Activated B cell treated with CpG ODN at 0.5 μM for 24 hours (primary cell): ENCODE results near the gene NDUFA5. TPM values are rescaled to one million over a fixed set of nuclear protein-coding genes. Genes with fewer than 3 reads are reported as not detected.
"Not testable (repeated sequence)": the region's sequence is repeated elsewhere in the genome, so short reads cannot be mapped to it uniquely, and the experiment has no call there.

ENCODE experiments used
- ATAC-seq: fragments of 200-7000 bp; cut with Tn5 transposase; one replicate; pipeline ENCODE4 v1.10.0; 2021; ENCODE audit warnings: low read depth, mild to moderate bottlenecking, moderate library complexity
- CTCF ChIA-PET: fragments of 350-600 bp; sonication (Branson Sonifier 250); formaldehyde crosslinking; loops from one replicate; lab custom pipeline; 2021; ENCODE audit warnings: antibody characterized with exemption; lab: Charles Lee
- POLR2A ChIA-PET: fragments of 350-600 bp; sonication (Branson Sonifier 250); formaldehyde crosslinking; loops from one replicate; lab custom pipeline; 2021; ENCODE audit warnings: antibody characterized with exemption; lab: Charles Lee
- DNase-seq: peaks from one replicate; pipeline ENCODE4 v3.0.0; 2022
- H3K27ac Mint-ChIP-seq: one replicate; pipeline ENCODE4 v1.8.0; 2020; ENCODE audit warnings: mixed read lengths
- H3K27me3 Mint-ChIP-seq: one replicate; pipeline ENCODE4 v1.8.0; 2021; ENCODE audit warnings: mixed read lengths
- H3K36me3 Mint-ChIP-seq: one replicate; pipeline ENCODE4 v1.8.0; 2021; ENCODE audit warnings: low read depth, mixed read lengths
- H3K4me1 Mint-ChIP-seq: one replicate; pipeline ENCODE4 v1.8.0; 2021; ENCODE audit warnings: mixed read lengths
- H3K4me3 Mint-ChIP-seq: one replicate; pipeline ENCODE4 v1.8.0; 2020; ENCODE audit warnings: mild to moderate bottlenecking, mixed read lengths
- H3K9me3 Mint-ChIP-seq: one replicate; pipeline ENCODE4 v1.8.0; 2020; ENCODE audit warnings: mixed read lengths
- CTCF ChIP-seq: fragments of 200-600 bp; IDR thresholded peaks from one replicate; pipeline ENCODE4 v1.8.0; 2022; ENCODE audit warnings: antibody characterized with exemption, mild to moderate bottlenecking
- intact Hi-C: fragments of 100-400 bp; cut with micrococcal nuclease; formaldehyde crosslinking; loops from one replicate; pipeline ENCODE4 v1.15.1; 2024
- total RNA-seq: library from RNA; stranded (reverse); gene quantifications from 2 replicates; pipeline ENCODE4 v1.2.3, GENCODE V29; 2022

Gene NDUFA5
- total RNA-seq, 1 donor from 2014 or later, result 54.3 TPM

DNA sequence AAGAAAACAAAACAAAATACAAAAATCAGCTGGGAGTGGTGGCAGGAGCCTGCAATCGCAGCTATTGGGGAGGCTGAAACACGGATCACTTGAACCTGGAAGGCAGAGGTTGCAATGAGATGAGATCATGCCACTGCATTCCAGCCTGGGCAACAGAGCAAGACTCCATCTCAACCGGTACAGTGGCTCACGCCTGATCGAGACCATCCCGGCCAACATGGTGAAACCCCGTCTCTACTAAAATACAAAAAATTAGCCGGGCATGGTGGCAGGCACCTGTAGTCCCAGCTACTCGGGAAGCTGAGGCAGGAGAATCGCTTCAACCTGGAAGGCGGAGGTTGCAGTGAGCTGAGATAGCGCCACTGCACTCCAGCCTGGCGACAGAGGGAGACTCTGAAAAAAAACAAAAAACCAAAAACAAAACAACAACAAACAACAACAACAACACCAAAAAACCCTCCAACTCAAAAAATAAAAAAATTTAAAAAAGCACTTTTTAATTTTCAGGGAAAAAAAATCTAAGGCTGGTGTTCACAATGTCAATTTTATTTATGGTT is 27.5 kb downstream of the NDUFA5 start:
- DNase-seq, CTCF ChIA-PET, H3K36me3 Mint-ChIP-seq, H3K9me3 Mint-ChIP-seq, H3K27ac Mint-ChIP-seq, ATAC-seq, H3K4me3 Mint-ChIP-seq: not testable (repeated sequence)
- intact Hi-C loops, result loop anchor here (10.0 kb wide), 1 partner anchor 1385 kb away; the partner anchor contains the start of gene AASS
- Mint-ChIP-seq H3K27me3 (peaks cover 12% of the 10 kb centered on the region), H3K4me1 (peaks cover 18% of the 10 kb centered on the region)
- POLR2A ChIA-PET, result interaction anchor here (0.6 to 0.7 kb wide), 2 partner anchors 14 to 67 kb away, joined by 4 read pairs; no protein-coding TSS in a partner anchor

DNA sequence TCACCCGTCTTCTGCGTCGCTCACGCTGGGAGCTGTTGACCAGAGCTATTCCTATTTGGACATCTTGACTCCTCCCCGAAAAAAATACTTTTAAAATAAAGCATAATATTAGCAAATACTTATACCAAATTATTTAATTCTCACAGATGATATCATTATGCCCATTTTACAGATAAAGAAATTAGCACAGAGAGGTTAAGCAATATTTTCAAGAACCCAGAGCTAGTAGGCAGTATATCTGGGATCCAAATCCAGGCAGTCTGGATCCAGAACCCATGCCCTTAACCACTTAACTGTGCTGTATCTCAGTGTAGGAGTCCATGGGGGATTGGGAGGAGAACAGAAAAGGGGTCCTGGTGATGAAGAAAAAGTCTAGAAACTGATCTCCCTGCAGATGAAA is 29.4 kb downstream of the NDUFA5 start:
- CTCF ChIA-PET, result no interaction called here
- intact Hi-C loops, result no loop called here
- DNase-seq (no peak), ATAC-seq (no peak)
- no peaks in the 10 kb centered on the region for H3K36me3 Mint-ChIP-seq
- H3K27me3 Mint-ChIP-seq, result peaks cover 12% of the 10 kb centered on the region
- H3K9me3 Mint-ChIP-seq, result no peaks in the 10 kb centered on the region
- TF ChIP-seq CTCF, result no peak
- H3K4me3 Mint-ChIP-seq, result no peak overlapping the region
- no peak overlapping the region for H3K27ac Mint-ChIP-seq
- POLR2A ChIA-PET, result no interaction called here
- peaks cover 7% of the 10 kb centered on the region for H3K4me1 Mint-ChIP-seq

DNA sequence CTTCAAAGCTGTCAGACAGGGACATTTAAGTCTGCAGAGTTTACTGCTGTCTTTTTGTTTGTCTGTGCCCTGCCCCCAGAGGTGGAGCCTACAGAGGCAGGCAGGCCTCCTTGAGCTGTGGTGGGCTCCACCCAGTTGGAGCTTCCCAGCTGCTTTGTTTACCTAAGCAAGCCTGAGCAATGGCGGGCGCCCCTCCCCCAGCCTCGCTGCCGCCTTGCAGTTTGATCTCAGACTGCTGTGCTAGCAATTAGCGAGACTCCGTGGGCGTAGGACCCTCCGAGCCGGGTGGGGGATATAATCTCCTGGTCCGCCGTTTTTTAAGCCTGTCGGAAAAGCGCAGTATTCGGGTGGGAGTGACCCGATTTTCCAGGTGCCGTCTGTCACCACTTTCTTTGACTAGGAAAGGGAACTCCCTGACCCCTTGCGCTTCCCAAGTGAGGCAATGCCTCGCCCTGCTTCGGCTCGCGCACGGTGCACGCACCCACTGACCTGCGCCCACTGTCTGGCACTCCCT is 29.8 kb downstream of the NDUFA5 start:
- H3K4me1 Mint-ChIP-seq, CTCF ChIA-PET, ATAC-seq, intact Hi-C loops, H3K4me3 Mint-ChIP-seq, DNase-seq, H3K27ac Mint-ChIP-seq, H3K9me3 Mint-ChIP-seq, POLR2A ChIA-PET, H3K27me3 Mint-ChIP-seq, H3K36me3 Mint-ChIP-seq: not testable (repeated sequence)

GRCh38 chr7:123526533-123526932 is 31.1 kb downstream of the NDUFA5 start:
- intact Hi-C loops, CTCF ChIA-PET: not testable (repeated sequence)

DNA sequence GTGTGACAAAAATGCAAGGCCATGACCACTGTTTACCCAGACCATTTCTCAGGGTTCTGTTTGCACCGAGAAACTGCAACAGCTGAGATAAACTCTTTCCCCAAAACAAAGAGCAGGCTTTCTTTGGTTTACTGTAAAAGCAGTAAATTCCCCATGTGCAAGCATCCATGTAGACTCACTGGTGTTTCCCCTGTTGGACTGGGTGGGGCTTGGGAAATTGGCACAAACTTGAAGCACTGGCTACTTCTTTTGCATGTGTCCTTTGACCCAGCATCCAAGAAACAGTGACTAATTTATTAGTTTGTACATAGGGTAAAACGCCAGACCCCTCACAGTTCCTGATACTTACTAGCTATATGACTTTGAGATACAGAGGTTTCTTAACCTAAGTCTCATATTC is 35.6 kb downstream of the NDUFA5 start:
- Mint-ChIP-seq H3K27ac (no peak overlapping the region), H3K4me3 (no peak overlapping the region), H3K36me3 (no peaks in the 10 kb centered on the region), H3K4me1 (no peaks in the 10 kb centered on the region), H3K9me3 (no peaks in the 10 kb centered on the region), H3K27me3 (no peaks in the 10 kb centered on the region)
- intact Hi-C loops, result no loop called here
- ATAC-seq (no peak), DNase-seq (no peak)
- CTCF ChIA-PET, result no interaction called here
- POLR2A ChIA-PET, result no interaction called here
- no peak for TF ChIP-seq CTCF

More at GRCh38 chr7:123526533-123526932, 31.1 kb downstream of the NDUFA5 start:
- POLR2A ChIA-PET, H3K4me3 Mint-ChIP-seq, DNase-seq, H3K4me1 Mint-ChIP-seq, H3K9me3 Mint-ChIP-seq, H3K27ac Mint-ChIP-seq, H3K27me3 Mint-ChIP-seq, ATAC-seq, H3K36me3 Mint-ChIP-seq: not testable (repeated sequence)

DNA sequence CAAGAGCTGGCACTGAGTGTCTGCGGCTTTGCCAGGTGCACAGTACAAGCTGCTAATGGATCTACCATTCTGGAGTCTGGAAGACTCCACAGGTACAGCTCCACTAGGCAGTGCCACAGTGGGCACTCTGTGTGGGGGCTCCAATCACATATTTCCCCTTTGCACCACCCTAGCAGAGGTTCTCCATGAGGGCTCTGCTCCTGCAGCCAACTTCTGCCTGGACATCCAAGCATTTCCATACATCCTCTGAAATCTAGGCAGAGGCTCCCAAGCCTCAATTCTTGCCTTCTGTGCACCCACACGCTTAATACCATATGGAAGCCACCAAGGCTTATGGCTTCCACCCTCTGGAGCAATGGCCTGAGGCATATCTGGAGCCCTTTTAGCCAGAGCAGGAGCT is 52.4 kb downstream of the NDUFA5 start:
- TF ChIP-seq CTCF, result no peak
- H3K4me3 Mint-ChIP-seq, result no peak overlapping the region
- ATAC-seq (no peak), DNase-seq (no peak)
- no peak overlapping the region for H3K27ac Mint-ChIP-seq
- ChIA-PET CTCF (interaction anchor here (1.0 kb wide), 1 partner anchor 9 kb away, joined by 3 read pairs; no protein-coding TSS in a partner anchor), POLR2A (no interaction called here)
- intact Hi-C loops, result no loop called here
- no peaks in the 10 kb centered on the region for H3K36me3 Mint-ChIP-seq
- peaks cover 4% of the 10 kb centered on the region for H3K27me3 Mint-ChIP-seq
- peaks cover 12% of the 10 kb centered on the region for H3K9me3 Mint-ChIP-seq
- no peaks in the 10 kb centered on the region for H3K4me1 Mint-ChIP-seq
